Ascending aorta (tissue), 2 donors: Measurements from ENCODE around the gene KIF16B. TPM values are rescaled to one million over a fixed set of nuclear protein-coding genes. Genes with fewer than 3 reads are reported as not detected.

Source experiments
- DNase-seq, 2 donors: peaks; one replicate each; pipeline ENCODE4 v3.0.0-alpha.2; 2019; ENCODE audit warnings: low spot score in 2 of 2
- H3K27ac ChIP-seq, 2 donors: fragments of 200-600 bp; sonication (generic); one replicate each; pipeline ENCODE4 v1.5.1; 2016 to 2017; ENCODE audit warnings: mild to moderate bottlenecking in 1 of 2
- H3K27me3 ChIP-seq: fragments of 200-600 bp; sonication (generic); one replicate; pipeline ENCODE4 v1.5.1; 2017
- H3K36me3 ChIP-seq, 2 donors: fragments of 200-600 bp; sonication (generic); one replicate each; pipeline ENCODE4 v1.5.1; 2016
- H3K4me1 ChIP-seq, 2 donors: fragments of 200-600 bp; sonication (generic); one replicate each; pipeline ENCODE4 v1.5.1; 2016 to 2017; ENCODE audit warnings: mild to moderate bottlenecking in 1 of 2
- H3K4me3 ChIP-seq, 2 donors: fragments of 200-600 bp; sonication (generic); one replicate each; pipeline ENCODE4 v1.5.1; 2016 to 2017; ENCODE audit warnings: mild to moderate bottlenecking in 1 of 2
- H3K9me3 ChIP-seq, 2 donors: fragments of 200-600 bp; sonication (generic); one replicate each; pipeline ENCODE4 v1.5.1; 2016
- CTCF ChIP-seq, 3 experiments: fragments of 200-600 bp in 2 of 3; fragments of 450-650 bp in 1 of 3; sonication (generic) in 2 of 3; IDR thresholded peaks; one replicate each; pipeline ENCODE4 v1.5.1; 2016 to 2019; ENCODE audit warnings: antibody characterized with exemption in 3 of 3, mild to moderate bottlenecking in 1 of 3, moderate library complexity in 1 of 3
- intact Hi-C: fragments of 100-400 bp; cut with DNase I; formaldehyde crosslinking; loops from one replicate; pipeline ENCODE4 v1.15.1; 2023
- total RNA-seq: library from RNA; depleted of rRNA; stranded (reverse); fragments of >200 nt; gene quantifications from one replicate; pipeline ENCODE4 v1.1.0, GENCODE V29; 2016

KIF16B gene
- total RNA-seq, 1 donor from 2014 or later, result 6.3 TPM

- Histone ChIP-seq H3K36me3 (no peaks in the 10 kb centered on the region), H3K4me1 (no peaks in the 10 kb centered on the region), H3K27me3 (no peaks in the 10 kb centered on the region), H3K27ac (no peak overlapping the region), H3K4me3 (no peak overlapping the region), H3K9me3 (no peaks in the 10 kb centered on the region)
- DNase-seq, result no peak
- TF ChIP-seq CTCF (IDR thresholded peaks at IDR 0.05), result no peak
- intact Hi-C loops, result no loop called here
Measured at GRCh38 chr20:16296931-16297330, 276.3 kb downstream of the KIF16B start.

- intact Hi-C loops, result no loop called here
- DNase-seq, result no peak
- H3K36me3 ChIP-seq, result no peaks in the 10 kb centered on the region
- no peak for TF ChIP-seq CTCF (IDR thresholded peaks at IDR 0.05)
- H3K4me3 ChIP-seq, result no peak overlapping the region
- no peaks in the 10 kb centered on the region for H3K4me1 ChIP-seq
- no peaks in the 10 kb centered on the region for H3K27me3 ChIP-seq
- H3K9me3 ChIP-seq, result no peaks in the 10 kb centered on the region
- no peak overlapping the region for H3K27ac ChIP-seq
Measured at GRCh38 chr20:16295534-16295933, 277.7 kb downstream of the KIF16B start.

GRCh38 chr20:16293590-16293989 is 279.7 kb downstream of the KIF16B start:
- Histone ChIP-seq H3K27me3 (no peaks in the 10 kb centered on the region), H3K4me3 (no peak overlapping the region), H3K27ac (no peak overlapping the region), H3K36me3 (no peaks in the 10 kb centered on the region), H3K9me3 (no peaks in the 10 kb centered on the region), H3K4me1 (no peaks in the 10 kb centered on the region)
- TF ChIP-seq CTCF (IDR thresholded peaks at IDR 0.05), result no peak
- intact Hi-C loops, result no loop called here
- no peak for DNase-seq

- H3K9me3 ChIP-seq, result no peaks in the 10 kb centered on the region
- DNase-seq, result no peak
- intact Hi-C loops, result no loop called here
- no peaks in the 10 kb centered on the region for H3K36me3 ChIP-seq
- TF ChIP-seq CTCF (IDR thresholded peaks at IDR 0.05), result no peak
- no peaks in the 10 kb centered on the region for H3K27me3 ChIP-seq
- H3K27ac ChIP-seq, result no peak overlapping the region
- no peaks in the 10 kb centered on the region for H3K4me1 ChIP-seq
- H3K4me3 ChIP-seq, result no peak overlapping the region
Measured at GRCh38 chr20:16292226-16292880, 280.9 kb downstream of the KIF16B start.

- no peak for DNase-seq
- TF ChIP-seq CTCF (IDR thresholded peaks at IDR 0.05), result no peak
- no peaks in the 10 kb centered on the region for H3K9me3 ChIP-seq
- no peaks in the 10 kb centered on the region for H3K4me1 ChIP-seq
- no peaks in the 10 kb centered on the region for H3K27me3 ChIP-seq
- H3K36me3 ChIP-seq, result no peaks in the 10 kb centered on the region
- no peak overlapping the region for H3K4me3 ChIP-seq
- no peak overlapping the region for H3K27ac ChIP-seq
- intact Hi-C loops, result no loop called here
Measured at GRCh38 chr20:16290358-16290757, 282.9 kb downstream of the KIF16B start.

- Histone ChIP-seq H3K27ac (no peak overlapping the region), H3K36me3 (peaks cover 0 to 13% of the 10 kb centered on the region in 2 donors), H3K9me3 (no peaks in the 10 kb centered on the region), H3K4me3 (no peak overlapping the region), H3K4me1 (no peaks in the 10 kb centered on the region), H3K27me3 (no peaks in the 10 kb centered on the region)
- intact Hi-C loops, result no loop called here
- TF ChIP-seq CTCF (IDR thresholded peaks at IDR 0.05), result no peak
- DNase-seq, result no peak
Measured at GRCh38 chr20:16287776-16288175, 285.5 kb downstream of the KIF16B start.
